Ovary (tissue), 3 donors: ENCODE measurements around the gene SPPL3.

Experiments used
- EP300 ChIP-seq: sonication (generic); formaldehyde crosslinking; IDR thresholded peaks from one replicate; pipeline ENCODE4 v1.6.1; 2017; ENCODE audit warnings: antibody characterized with exemption
- POLR2A ChIP-seq: fragments of 450-650 bp; IDR thresholded peaks from one replicate; pipeline ENCODE4 v1.6.1; 2017; ENCODE audit warnings: antibody characterized with exemption, mild to moderate bottlenecking, moderate library complexity
- TF ChIP-seq, protein P1 (sequence below), 3 donors: fragments of 450-650 bp in 2 of 3; fragments of 200-600 bp in 1 of 3; IDR thresholded peaks; one replicate each; pipeline versions ENCODE4 v1.5.1 to v1.8.0; 2016 to 2022; ENCODE audit warnings: antibody characterized with exemption in 3 of 3, mild to moderate bottlenecking in 1 of 3
- donor health status: DM: no; HTN: no; CAD: no.

- TF ChIP-seq, protein P1, sequence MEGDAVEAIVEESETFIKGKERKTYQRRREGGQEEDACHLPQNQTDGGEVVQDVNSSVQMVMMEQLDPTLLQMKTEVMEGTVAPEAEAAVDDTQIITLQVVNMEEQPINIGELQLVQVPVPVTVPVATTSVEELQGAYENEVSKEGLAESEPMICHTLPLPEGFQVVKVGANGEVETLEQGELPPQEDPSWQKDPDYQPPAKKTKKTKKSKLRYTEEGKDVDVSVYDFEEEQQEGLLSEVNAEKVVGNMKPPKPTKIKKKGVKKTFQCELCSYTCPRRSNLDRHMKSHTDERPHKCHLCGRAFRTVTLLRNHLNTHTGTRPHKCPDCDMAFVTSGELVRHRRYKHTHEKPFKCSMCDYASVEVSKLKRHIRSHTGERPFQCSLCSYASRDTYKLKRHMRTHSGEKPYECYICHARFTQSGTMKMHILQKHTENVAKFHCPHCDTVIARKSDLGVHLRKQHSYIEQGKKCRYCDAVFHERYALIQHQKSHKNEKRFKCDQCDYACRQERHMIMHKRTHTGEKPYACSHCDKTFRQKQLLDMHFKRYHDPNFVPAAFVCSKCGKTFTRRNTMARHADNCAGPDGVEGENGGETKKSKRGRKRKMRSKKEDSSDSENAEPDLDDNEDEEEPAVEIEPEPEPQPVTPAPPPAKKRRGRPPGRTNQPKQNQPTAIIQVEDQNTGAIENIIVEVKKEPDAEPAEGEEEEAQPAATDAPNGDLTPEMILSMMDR (IDR thresholded peaks at IDR 0.05) = no peak
- TF ChIP-seq POLR2A = no peak
- TF ChIP-seq EP300 = no peak
Measured at GRCh38 chr12:120940799-120941198, 36.6 kb upstream of the SPPL3 start.
